Activated naive CD8-positive, alpha-beta T cell treated with anti-CD3 and anti-CD28 coated beads, Interleukin-2, amount 10 ng/mL, durations not matched to agents 7 days and 5 days (primary cell): ENCODE measurements around the gene UBAP2L. TPM values are rescaled to one million over a fixed set of nuclear protein-coding genes. Genes with fewer than 3 reads are reported as not detected.
"Not testable (repeated sequence)": the region's sequence is repeated elsewhere in the genome, so short reads cannot be mapped to it uniquely, and the experiment has no call there.

Experiments used
- ATAC-seq: fragments of 150-1000 bp; cut with Tn5 transposase; one replicate; pipeline ENCODE4 v1.10.0; 2021; ENCODE audit warnings: low read depth, moderate library complexity
- POLR2A ChIA-PET: fragments of 350-600 bp; sonication (Branson Sonifier 250); formaldehyde crosslinking; loops from one replicate; lab custom pipeline; 2021; ENCODE audit warnings: antibody characterized with exemption; lab: Charles Lee
- DNase-seq: peaks from one replicate; pipeline ENCODE4 v3.0.0; 2021
- H3K27ac Mint-ChIP-seq: one replicate; pipeline ENCODE4 v1.8.0; 2022; ENCODE audit warnings: mild to moderate bottlenecking, mixed read lengths
- H3K27me3 Mint-ChIP-seq: one replicate; pipeline ENCODE4 v1.8.0; 2022; ENCODE audit warnings: mild to moderate bottlenecking, moderate library complexity, mixed read lengths
- H3K36me3 Mint-ChIP-seq: one replicate; pipeline ENCODE4 v1.8.0; 2021; ENCODE audit warnings: mild to moderate bottlenecking, mixed read lengths
- H3K4me1 Mint-ChIP-seq: one replicate; pipeline ENCODE4 v1.8.0; 2021; ENCODE audit warnings: mixed read lengths
- H3K4me3 Mint-ChIP-seq: one replicate; pipeline ENCODE4 v1.8.0; 2022; ENCODE audit warnings: mild to moderate bottlenecking, moderate library complexity, mixed read lengths
- H3K9me3 Mint-ChIP-seq: one replicate; pipeline ENCODE4 v1.8.0; 2021; ENCODE audit warnings: mixed read lengths
- total RNA-seq, 2 experiments: library from RNA; stranded (reverse); gene quantifications; one replicate each; pipeline ENCODE4 v1.2.3, GENCODE V29; 2021

The UBAP2L gene
- total RNA-seq, 2 experiments from 2014 or later, result 192 to 195 TPM

GRCh38 chr1:154270833-154271232, 50.1 kb downstream of the UBAP2L start:
- Mint-ChIP-seq H3K9me3 (no peaks in the 10 kb centered on the region), H3K4me1 (peaks cover 41% of the 10 kb centered on the region), H3K27me3 (no peaks in the 10 kb centered on the region), H3K4me3 (peak overlapping the region; percentile 68), H3K36me3 (peaks cover 22% of the 10 kb centered on the region), H3K27ac (peak overlapping the region; percentile 97)
- POLR2A ChIA-PET, result interaction anchor here (1.8 kb wide), 1 partner anchor 325 kb away, joined by 7 read pairs; the partner anchor contains the start of gene DENND4B
- DNase-seq, result no peak
- ATAC-seq, result no peak

DNA sequence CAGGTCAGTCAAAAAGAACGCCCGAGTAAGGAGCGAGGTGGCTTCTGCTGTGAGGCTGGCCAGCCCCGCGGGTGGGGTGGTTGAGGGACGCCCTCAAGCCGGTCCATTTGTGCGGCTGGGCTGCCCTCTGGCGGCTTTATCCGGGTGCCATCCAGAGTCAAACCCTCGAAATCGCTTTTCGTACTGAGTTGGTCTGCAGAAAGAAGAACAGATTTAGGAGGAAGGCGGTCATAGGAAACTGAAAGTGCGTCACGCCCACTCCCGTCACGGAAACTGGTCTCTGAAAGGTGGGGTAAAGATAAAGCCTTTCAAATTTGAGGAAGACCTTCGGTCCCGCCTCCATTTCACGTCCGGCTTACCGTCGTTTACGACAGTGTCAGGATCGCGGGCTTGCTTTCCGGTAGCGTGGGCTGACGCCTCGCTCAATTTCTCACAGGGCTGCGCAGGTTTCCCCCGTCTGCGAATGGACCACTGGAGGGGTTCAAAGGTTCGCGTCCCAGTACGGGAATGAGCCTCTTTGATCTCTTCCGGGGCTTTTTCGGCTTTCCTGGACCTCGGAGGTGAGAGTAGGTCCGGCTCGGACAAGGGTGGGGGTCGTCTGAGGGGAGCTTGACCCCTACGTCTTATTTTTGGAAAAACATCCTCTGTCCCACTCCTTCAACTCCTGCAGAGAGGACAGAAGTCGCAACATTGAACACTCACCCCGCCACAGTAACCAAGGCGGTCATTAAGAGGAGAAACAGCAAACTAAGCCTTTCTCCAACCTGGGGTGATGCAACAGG, 51.7 kb downstream of the UBAP2L start, which contains the start of gene HAX1:
Gene HAX1, plus strand, starts transcription at position 413 of the 782 bp plus-strand sequence. Its CDS starts 95 bp downstream, at position 508.
- H3K36me3 Mint-ChIP-seq, result peaks cover 26% of the 10 kb centered on the region
- no peaks in the 10 kb centered on the region for H3K27me3 Mint-ChIP-seq
- H3K4me3 Mint-ChIP-seq, result peak within 1 kb of the TSS; percentile 97
- POLR2A ChIA-PET, result interaction anchor here (0.6 to 1.8 kb wide), 11 partner anchors 17 to 326 kb away, joined by 3 to 9 read pairs (median 4); partner anchors contain the start of genes DENND4B, RPS27 and UBAP2L
- peak; percentile 90 for DNase-seq
- H3K27ac Mint-ChIP-seq, result peak within 1 kb of the TSS; percentile 97
- ATAC-seq, result peak; percentile 95
- H3K4me1 Mint-ChIP-seq, result peaks cover 32% of the 10 kb centered on the region
- no peaks in the 10 kb centered on the region for H3K9me3 Mint-ChIP-seq

DNA sequence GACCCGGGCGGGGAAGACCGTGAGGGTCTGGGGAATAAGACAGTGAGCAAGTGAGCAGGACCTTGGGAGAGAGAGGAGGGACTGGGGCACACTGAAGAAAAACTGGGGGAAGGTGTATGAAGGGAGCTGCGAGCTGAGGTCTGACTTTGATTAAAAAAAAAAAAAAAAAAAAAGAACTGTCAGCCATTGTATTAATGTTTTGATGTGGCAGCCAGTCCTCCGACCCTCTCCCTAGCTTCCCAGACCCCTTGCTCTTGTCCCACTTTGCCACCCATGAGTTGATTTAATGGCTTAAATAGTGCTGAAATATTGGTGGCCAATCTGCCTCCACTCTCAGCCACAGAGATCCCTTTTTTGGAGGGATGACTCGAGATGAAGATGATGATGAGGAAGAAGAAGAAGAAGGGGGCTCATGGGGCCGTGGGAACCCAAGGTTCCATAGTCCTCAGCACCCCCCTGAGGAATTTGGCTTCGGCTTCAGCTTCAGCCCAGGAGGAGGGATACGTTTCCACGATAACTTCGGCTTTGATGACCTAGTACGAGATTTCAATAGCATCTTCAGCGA, 52.3 kb downstream of the UBAP2L start:
- Mint-ChIP-seq H3K27ac (peak overlapping the region; percentile 97), H3K4me3 (peak overlapping the region; percentile 97), H3K36me3 (peaks cover 26% of the 10 kb centered on the region), H3K9me3 (no peaks in the 10 kb centered on the region), H3K4me1 (peaks cover 32% of the 10 kb centered on the region), H3K27me3 (no peaks in the 10 kb centered on the region)
- DNase-seq (no peak), ATAC-seq (no peak)
- POLR2A ChIA-PET, result interaction anchor here (0.6 to 1.8 kb wide), 7 partner anchors 52 to 282 kb away, joined by 3 to 9 read pairs (median 4); partner anchors contain the start of genes RPS27 and UBAP2L

DNA sequence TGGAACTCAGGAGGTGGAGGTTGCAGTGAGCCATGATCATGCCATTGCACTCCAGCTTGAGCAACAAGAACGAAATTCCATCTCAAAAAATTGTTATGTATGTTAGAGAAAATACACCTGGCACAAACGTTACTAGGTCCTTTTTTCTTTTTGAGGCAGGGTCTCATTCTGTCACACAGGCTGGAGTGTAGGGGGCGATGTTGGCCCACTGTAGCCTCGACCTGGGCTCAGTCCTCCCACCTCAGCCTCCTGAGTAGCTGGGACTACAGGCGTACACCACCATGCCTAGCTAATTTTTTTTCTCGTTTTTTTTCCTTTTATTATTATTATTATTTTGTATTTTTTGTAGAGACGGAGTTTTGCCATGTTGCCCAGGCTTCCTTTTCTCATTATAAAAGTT, 56.0 kb downstream of the UBAP2L start:
- Mint-ChIP-seq H3K4me1 (peaks cover 21% of the 10 kb centered on the region), H3K9me3 (no peaks in the 10 kb centered on the region), H3K27ac (no peak overlapping the region), H3K27me3 (no peaks in the 10 kb centered on the region), H3K4me3 (no peak overlapping the region), H3K36me3 (peaks cover 16% of the 10 kb centered on the region)
- ATAC-seq, result no peak
- no peak for DNase-seq
- POLR2A ChIA-PET, result no interaction called here

GRCh38 chr1:154287591-154287990, 66.8 kb downstream of the UBAP2L start:
- not testable (repeated sequence) for H3K4me1 Mint-ChIP-seq, H3K27ac Mint-ChIP-seq, H3K27me3 Mint-ChIP-seq, DNase-seq, H3K9me3 Mint-ChIP-seq, ATAC-seq, H3K4me3 Mint-ChIP-seq, H3K36me3 Mint-ChIP-seq
- POLR2A ChIA-PET, result interaction anchor here (0.6 kb wide), 1 partner anchor 150 kb away, joined by 3 read pairs; no protein-coding TSS in a partner anchor

GRCh38 chr1:154288661-154289060, 67.9 kb downstream of the UBAP2L start:
- Mint-ChIP-seq H3K9me3 (peaks cover 4% of the 10 kb centered on the region), H3K4me3 (no peak overlapping the region), H3K27me3 (peaks cover 7% of the 10 kb centered on the region), H3K36me3 (no peaks in the 10 kb centered on the region), H3K27ac (no peak overlapping the region), H3K4me1 (peaks cover 2% of the 10 kb centered on the region)
- DNase-seq (no peak), ATAC-seq (no peak)
- POLR2A ChIA-PET, result no interaction called here

- peaks cover 7% of the 10 kb centered on the region for H3K27me3 Mint-ChIP-seq
- POLR2A ChIA-PET, result no interaction called here
- no peak overlapping the region for H3K4me3 Mint-ChIP-seq
- peaks cover 5% of the 10 kb centered on the region for H3K36me3 Mint-ChIP-seq
- ATAC-seq, result no peak
- no peaks in the 10 kb centered on the region for H3K4me1 Mint-ChIP-seq
- no peak overlapping the region for H3K27ac Mint-ChIP-seq
- H3K9me3 Mint-ChIP-seq, result peaks cover 10% of the 10 kb centered on the region
- DNase-seq, result no peak
Measured at GRCh38 chr1:154290921-154291320, 70.2 kb downstream of the UBAP2L start.

DNA sequence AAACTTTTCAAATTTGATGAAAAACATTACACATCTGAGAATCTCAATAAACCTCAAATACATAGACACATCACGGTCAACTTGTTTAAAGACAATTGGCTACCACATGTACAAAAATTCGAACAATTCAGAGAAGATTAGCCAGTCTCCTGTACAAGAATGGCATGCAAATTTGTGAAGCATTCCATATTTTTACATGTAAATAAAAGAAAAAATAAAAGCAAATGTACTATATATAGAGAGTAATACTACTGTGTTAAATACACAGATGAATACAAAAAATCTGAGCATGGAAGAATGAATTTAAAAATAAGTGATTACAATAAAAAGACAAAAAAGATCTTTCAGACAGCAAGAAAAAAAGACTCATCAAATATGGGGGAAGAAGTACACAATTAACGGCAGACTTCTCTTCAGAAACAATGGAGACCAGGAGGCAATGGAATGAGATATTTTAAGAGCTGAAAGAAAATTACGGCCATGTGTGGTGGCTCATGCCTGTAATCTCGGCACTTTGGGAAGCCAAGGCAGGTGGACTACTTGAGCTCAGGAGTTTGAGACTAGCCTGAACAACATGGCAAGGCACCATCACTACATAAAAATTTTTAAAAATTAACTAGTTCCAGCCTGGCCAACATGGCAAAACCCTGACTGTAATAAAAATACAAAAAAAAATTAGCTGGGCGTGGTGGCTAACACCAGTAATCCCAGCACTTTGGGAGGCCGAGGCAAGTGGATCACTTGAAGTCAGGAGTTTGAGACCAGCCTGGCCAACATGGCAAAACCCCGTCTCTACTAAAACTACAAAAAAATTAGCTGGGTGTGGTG, 74.9 kb downstream of the UBAP2L start:
- H3K36me3 Mint-ChIP-seq, result peaks cover 5% of the 10 kb centered on the region
- H3K27ac Mint-ChIP-seq, result no peak overlapping the region
- H3K27me3 Mint-ChIP-seq, result peaks cover 3% of the 10 kb centered on the region
- DNase-seq (no peak), ATAC-seq (no peak)
- H3K4me3 Mint-ChIP-seq, result no peak overlapping the region
- POLR2A ChIA-PET, result no interaction called here
- H3K4me1 Mint-ChIP-seq, result no peaks in the 10 kb centered on the region
- H3K9me3 Mint-ChIP-seq, result peaks cover 12% of the 10 kb centered on the region

DNA sequence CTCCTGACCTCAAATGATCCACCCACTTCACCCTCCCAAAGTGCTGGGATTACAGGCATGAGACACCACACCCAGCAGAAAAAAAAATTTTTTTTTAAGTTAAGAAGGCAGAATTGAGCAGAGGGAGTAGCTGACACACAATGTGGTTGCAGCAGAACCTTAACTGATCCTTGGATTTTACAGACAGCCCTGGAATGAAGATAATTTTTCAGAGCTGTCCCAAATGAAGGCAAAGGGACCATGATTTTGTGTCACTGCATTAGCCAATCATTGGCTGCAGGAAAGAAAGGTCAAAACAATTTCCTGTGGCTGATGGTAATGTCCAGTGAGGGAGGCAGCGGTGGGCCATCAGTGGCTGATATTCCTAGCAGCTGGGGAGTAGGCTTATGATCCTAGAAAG, 80.8 kb downstream of the UBAP2L start:
- H3K4me1 Mint-ChIP-seq, result no peaks in the 10 kb centered on the region
- no peak overlapping the region for H3K4me3 Mint-ChIP-seq
- POLR2A ChIA-PET, result no interaction called here
- no peak overlapping the region for H3K27ac Mint-ChIP-seq
- peaks cover 2% of the 10 kb centered on the region for H3K9me3 Mint-ChIP-seq
- DNase-seq (no peak), ATAC-seq (no peak)
- no peaks in the 10 kb centered on the region for H3K36me3 Mint-ChIP-seq
- peaks cover 5% of the 10 kb centered on the region for H3K27me3 Mint-ChIP-seq

DNA sequence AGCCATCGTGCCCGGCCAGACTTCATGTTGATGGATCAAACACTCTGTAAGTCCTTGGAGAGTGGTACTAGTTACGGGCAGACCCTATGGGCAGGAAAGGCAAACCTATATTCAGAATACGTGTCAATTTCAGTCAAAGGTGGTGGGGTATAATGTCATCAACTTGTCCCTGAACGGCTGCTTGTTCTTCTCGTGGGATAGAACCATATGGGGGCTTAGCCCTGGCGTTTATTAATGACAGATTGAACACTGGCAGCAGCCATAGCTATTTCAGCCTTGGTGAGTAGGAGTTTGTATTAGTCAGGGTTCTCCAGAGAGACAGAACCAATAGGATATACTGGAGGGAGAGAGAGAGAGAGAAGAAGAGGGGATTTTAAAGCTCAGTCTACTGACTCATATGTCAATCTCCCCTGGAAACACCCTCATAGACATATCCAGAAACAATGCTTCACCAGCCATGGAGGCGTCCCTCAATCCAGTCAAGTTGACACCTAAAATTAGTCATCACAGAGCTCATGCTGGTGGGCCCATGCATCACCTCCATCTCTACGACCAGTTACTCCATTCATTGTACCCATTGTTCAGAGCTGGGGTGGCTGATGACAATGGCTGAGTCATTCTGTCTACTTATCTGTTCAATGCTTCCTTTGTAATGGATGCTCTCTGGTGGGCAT, 84.0 kb downstream of the UBAP2L start:
- ATAC-seq (no peak), DNase-seq (no peak)
- no peaks in the 10 kb centered on the region for H3K9me3 Mint-ChIP-seq
- no peak overlapping the region for H3K4me3 Mint-ChIP-seq
- no peak overlapping the region for H3K27ac Mint-ChIP-seq
- peaks cover 5% of the 10 kb centered on the region for H3K27me3 Mint-ChIP-seq
- no peaks in the 10 kb centered on the region for H3K4me1 Mint-ChIP-seq
- POLR2A ChIA-PET, result no interaction called here
- H3K36me3 Mint-ChIP-seq, result no peaks in the 10 kb centered on the region

- POLR2A ChIA-PET, result no interaction called here
- ATAC-seq (no peak), DNase-seq (no peak)
- Mint-ChIP-seq H3K9me3 (no peaks in the 10 kb centered on the region), H3K27ac (no peak overlapping the region), H3K27me3 (peaks cover 2% of the 10 kb centered on the region), H3K4me1 (no peaks in the 10 kb centered on the region), H3K4me3 (no peak overlapping the region), H3K36me3 (no peaks in the 10 kb centered on the region)
Measured at GRCh38 chr1:154306151-154306550, 85.4 kb downstream of the UBAP2L start.

GRCh38 chr1:154307670-154308270, 87.0 kb downstream of the UBAP2L start:
- H3K4me1 Mint-ChIP-seq, H3K4me3 Mint-ChIP-seq, POLR2A ChIA-PET, DNase-seq, ATAC-seq, H3K36me3 Mint-ChIP-seq, H3K9me3 Mint-ChIP-seq, H3K27me3 Mint-ChIP-seq, H3K27ac Mint-ChIP-seq: not testable (repeated sequence)
